ENCODE results near the gene TMEM218.

- no peak for TF ChIP-seq POLR2A (IDR thresholded peaks at IDR 0.05)
- TF ChIP-seq, protein P1, sequence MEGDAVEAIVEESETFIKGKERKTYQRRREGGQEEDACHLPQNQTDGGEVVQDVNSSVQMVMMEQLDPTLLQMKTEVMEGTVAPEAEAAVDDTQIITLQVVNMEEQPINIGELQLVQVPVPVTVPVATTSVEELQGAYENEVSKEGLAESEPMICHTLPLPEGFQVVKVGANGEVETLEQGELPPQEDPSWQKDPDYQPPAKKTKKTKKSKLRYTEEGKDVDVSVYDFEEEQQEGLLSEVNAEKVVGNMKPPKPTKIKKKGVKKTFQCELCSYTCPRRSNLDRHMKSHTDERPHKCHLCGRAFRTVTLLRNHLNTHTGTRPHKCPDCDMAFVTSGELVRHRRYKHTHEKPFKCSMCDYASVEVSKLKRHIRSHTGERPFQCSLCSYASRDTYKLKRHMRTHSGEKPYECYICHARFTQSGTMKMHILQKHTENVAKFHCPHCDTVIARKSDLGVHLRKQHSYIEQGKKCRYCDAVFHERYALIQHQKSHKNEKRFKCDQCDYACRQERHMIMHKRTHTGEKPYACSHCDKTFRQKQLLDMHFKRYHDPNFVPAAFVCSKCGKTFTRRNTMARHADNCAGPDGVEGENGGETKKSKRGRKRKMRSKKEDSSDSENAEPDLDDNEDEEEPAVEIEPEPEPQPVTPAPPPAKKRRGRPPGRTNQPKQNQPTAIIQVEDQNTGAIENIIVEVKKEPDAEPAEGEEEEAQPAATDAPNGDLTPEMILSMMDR (IDR thresholded peaks at IDR 0.05) = no peak
These were observed 49.1 kb downstream of the TMEM218 start for GRCh38 chr11:125062218-125062930.
